Uterus (tissue), 2 donors: ENCODE results near the gene MSRB2.

Experiments used
- CTCF ChIP-seq, 4 experiments: fragments of 200-600 bp in 2 of 4; fragments of 450-650 bp in 2 of 4; sonication (generic) in 2 of 4; IDR thresholded peaks; one replicate each; pipeline ENCODE4 v1.5.1; 2016 to 2019; ENCODE audit warnings: antibody characterized with exemption in 4 of 4, mild to moderate bottlenecking in 2 of 4, moderate library complexity in 1 of 4
- POLR2A ChIP-seq, 2 donors: fragments of 450-650 bp; IDR thresholded peaks; one replicate each; pipeline ENCODE4 v1.6.1; 2016; ENCODE audit warnings: antibody characterized with exemption in 2 of 2, mild to moderate bottlenecking in 1 of 2, moderate library complexity in 1 of 2

DNA sequence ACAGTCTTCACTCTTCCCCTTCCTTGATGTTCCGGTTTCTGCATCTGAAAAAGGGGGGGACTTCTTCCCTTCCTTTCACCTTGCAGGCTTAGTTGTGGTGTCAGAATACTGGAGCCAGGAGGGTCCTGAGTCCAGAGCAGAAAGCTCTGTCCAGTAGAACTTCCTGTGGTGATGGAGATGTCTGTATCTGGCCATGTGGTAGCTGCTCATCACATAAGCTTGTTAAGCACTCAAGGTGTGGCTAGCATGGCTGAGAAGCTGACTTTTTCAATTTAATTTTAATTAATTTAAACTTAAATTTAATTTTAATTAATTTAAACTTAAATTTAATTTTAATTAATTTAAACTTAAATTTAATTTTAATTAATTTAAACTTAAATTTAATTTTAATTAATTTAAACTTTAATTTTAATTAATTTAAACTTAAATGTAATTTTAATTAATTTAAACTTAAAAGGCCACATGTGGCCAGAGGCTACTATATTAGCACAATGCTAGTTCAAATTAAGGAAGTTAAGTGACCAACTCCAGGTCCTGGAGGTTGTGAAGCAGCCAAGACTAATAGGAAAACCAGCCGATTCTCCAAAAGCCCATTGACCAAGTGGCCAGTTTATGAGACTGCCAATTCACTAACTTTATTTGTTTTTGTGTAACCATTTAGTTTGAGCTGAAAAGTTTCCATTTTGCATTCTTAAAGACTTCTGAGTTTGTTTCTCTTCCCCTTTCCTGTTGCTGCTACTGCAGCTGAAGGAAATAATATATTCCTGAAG lies 16.3 kb downstream of the MSRB2 start:
- no peak for TF ChIP-seq CTCF (IDR thresholded peaks at IDR 0.05)
- TF ChIP-seq POLR2A (IDR thresholded peaks at IDR 0.05): no peak
